PC-3 (cell line): ENCODE results near the gene LRRC28. TPM values are rescaled to one million over a fixed set of nuclear protein-coding genes. Genes with fewer than 3 reads are reported as not detected.

Experiments used
- ATAC-seq: fragments of 200-7000 bp; cut with Tn5 transposase; 2 replicates; pipeline ENCODE4 v1.9.1; 2020; ENCODE audit warnings: mild to moderate bottlenecking, moderate library complexity
- BruUV-seq: library from RNA; stranded (reverse); fragments of 400-500 nt; replicated peaks from 2 replicates; lab custom pipeline; 2021; lab: Mats Ljungman, UMichigan
- CTCF ChIA-PET: fragments of 300-600 bp; sonication (Branson Sonifier 250); formaldehyde crosslinking; loops from one replicate; lab custom pipeline; 2022; ENCODE audit warnings: antibody characterized with exemption; lab: Charles Lee
- POLR2A ChIA-PET: fragments of 300-600 bp; sonication (Branson Sonifier 250); formaldehyde crosslinking; loops from one replicate; lab custom pipeline; 2022; ENCODE audit warnings: antibody characterized with exemption; ENCODE audit not compliant: unreplicated experiment; lab: Charles Lee
- DNase-seq: peaks from one replicate; pipeline ENCODE4 v3.0.0-alpha.2; 2015
- H2AFZ ChIP-seq: fragments of 300-600 bp; sonication (generic); 2 replicates; pipeline ENCODE4 v1.6.0; 2016; ENCODE audit warnings: antibody characterized with exemption, low read length
- H3F3A ChIP-seq: fragments of 300-600 bp; sonication (generic); one replicate; pipeline ENCODE4 v1.6.0; 2017; ENCODE audit warnings: antibody characterized with exemption, low read length, control low read depth, mild to moderate bottlenecking; ENCODE audit not compliant: unreplicated experiment
- H3K27ac ChIP-seq: fragments of 300-600 bp; sonication (generic); 2 replicates; pipeline ENCODE4 v1.5.1; 2016; ENCODE audit warnings: mild to moderate bottlenecking, low read length
- H3K27me3 ChIP-seq: fragments of 300-600 bp; sonication (generic); 2 replicates; pipeline ENCODE4 v1.6.1; 2016; ENCODE audit warnings: low read length, mixed read lengths
- H3K36me3 ChIP-seq: fragments of 300-600 bp; sonication (generic); 2 replicates; pipeline ENCODE4 v1.6.1; 2016; ENCODE audit warnings: low read depth, mixed run types, low read length, mixed read lengths
- H3K4me1 ChIP-seq: fragments of 300-600 bp; sonication (generic); 2 replicates; pipeline ENCODE4 v1.5.1; 2016; ENCODE audit warnings: low read length; ENCODE audit not compliant: insufficient read depth
- H3K4me2 ChIP-seq: fragments of 300-600 bp; sonication (generic); 2 replicates; pipeline ENCODE4 v1.6.0; 2016; ENCODE audit warnings: low read length
- H3K4me3 ChIP-seq: fragments of 300-600 bp; sonication (generic); 2 replicates; pipeline ENCODE4 v1.5.1; 2016; ENCODE audit warnings: mild to moderate bottlenecking, low read length, mixed read lengths
- H3K79me2 ChIP-seq: fragments of 300-600 bp; sonication (generic); 2 replicates; pipeline ENCODE4 v1.6.1; 2017; ENCODE audit warnings: low read length, mixed read lengths
- H3K9ac ChIP-seq: fragments of 300-600 bp; sonication (generic); 2 replicates; pipeline ENCODE4 v1.6.0; 2016; ENCODE audit warnings: mild to moderate bottlenecking, low read length
- H3K9me2 ChIP-seq: fragments of 300-600 bp; sonication (generic); replicated peaks from 2 replicates; pipeline ENCODE4 v1.6.1; 2016; ENCODE audit warnings: mixed run types, low read length, mixed read lengths
- H3K9me3 ChIP-seq: fragments of 300-600 bp; sonication (generic); 2 replicates; pipeline ENCODE4 v1.6.1; 2016; ENCODE audit warnings: low read length, mixed read lengths
- H4K20me1 ChIP-seq: fragments of 300-600 bp; sonication (generic); 2 replicates; pipeline ENCODE4 v1.6.1; 2016; ENCODE audit warnings: low read length, mixed read lengths
- CTCF ChIP-seq: fragments of 300-600 bp; sonication (generic); conservative IDR thresholded peaks from 2 replicates; pipeline ENCODE4 v1.5.1; 2017; ENCODE audit warnings: antibody characterized with exemption, low read depth, mild to moderate bottlenecking, low read length
- EZH2 ChIP-seq: fragments of 300-600 bp; sonication (generic); IDR thresholded peaks from one replicate; pipeline ENCODE4 v1.6.1; 2017; ENCODE audit warnings: antibody characterized with exemption, mild to moderate bottlenecking, low read length; ENCODE audit not compliant: unreplicated experiment
- EZH2phosphoT487 ChIP-seq: fragments of 300-600 bp; sonication (generic); IDR thresholded peaks from 2 replicates; pipeline ENCODE4 v1.6.1; 2018; ENCODE audit warnings: mild to moderate bottlenecking, antibody characterized with exemption, low read length, borderline replicate concordance
- intact Hi-C: fragments of 100-400 bp; cut with micrococcal nuclease; formaldehyde crosslinking; loops from 2 replicates; pipeline ENCODE4 v1.9.0; 2023
- total RNA-seq: library from RNA; depleted of rRNA; stranded (reverse); fragments of >200 nt; gene quantifications from 2 replicates; pipeline ENCODE4 v1.2.3, GENCODE V29; 2014

Gene LRRC28
- total RNA-seq, 1 experiment from 2014 or later = 10.6 TPM

GRCh38 chr15:99312228-99312627, 60.9 kb downstream of the LRRC28 start:
- no peak for ATAC-seq
- POLR2A ChIA-PET = interaction anchor here (0.6 kb wide), 1 partner anchor 12 kb away, joined by 3 read pairs; no protein-coding TSS in a partner anchor
- Histone ChIP-seq H3K27ac (no peak overlapping the region), H3K9ac (no peak overlapping the region), H3K4me1 (0 out of 2 replicates have a peak, but pooled peaks cover 5% of the 10 kb centered on the region), H3F3A (no peaks in the 10 kb centered on the region), H3K27me3 (no peaks in the 10 kb centered on the region), H3K36me3 (no peaks in the 10 kb centered on the region), H3K9me3 (no peaks in the 10 kb centered on the region), H2AFZ (no peak overlapping the region), H4K20me1 (no peaks in the 10 kb centered on the region), H3K79me2 (no peaks in the 10 kb centered on the region), H3K4me3 (no peak overlapping the region), H3K4me2 (no peak overlapping the region), H3K9me2 (no peaks in the 10 kb centered on the region)
- no TSS peak for BruUV-seq
- TF ChIP-seq EZH2 (no peak), EZH2phosphoT487 (no peak), CTCF (no peak)
- CTCF ChIA-PET = no interaction called here
- no peak for DNase-seq
- intact Hi-C loops = no loop called here

- intact Hi-C loops = no loop called here
- 0 out of 2 replicates have a peak, but pooled peaks cover 5% of the 10 kb centered on the region for H3K4me1 ChIP-seq
- no peaks in the 10 kb centered on the region for H3K36me3 ChIP-seq
- BruUV-seq = no TSS peak
- no peaks in the 10 kb centered on the region for H3K27me3 ChIP-seq
- no peak overlapping the region for H3K27ac ChIP-seq
- H3K4me2 ChIP-seq = no peak overlapping the region
- H3K9me2 ChIP-seq = no peaks in the 10 kb centered on the region
- H3F3A ChIP-seq = no peaks in the 10 kb centered on the region
- H3K79me2 ChIP-seq = no peaks in the 10 kb centered on the region
- no peak overlapping the region for H2AFZ ChIP-seq
- H3K9me3 ChIP-seq = no peaks in the 10 kb centered on the region
- ChIA-PET CTCF (no interaction called here), POLR2A (interaction anchor here (0.6 kb wide), 1 partner anchor 11 kb away, joined by 3 read pairs; no protein-coding TSS in a partner anchor)
- no peak overlapping the region for H3K4me3 ChIP-seq
- TF ChIP-seq EZH2phosphoT487 = no peak
- no peak for TF ChIP-seq CTCF
- no peak for TF ChIP-seq EZH2
- DNase-seq (no peak), ATAC-seq (no peak)
- no peak overlapping the region for H3K9ac ChIP-seq
- H4K20me1 ChIP-seq = no peaks in the 10 kb centered on the region
These were observed 61.5 kb downstream of the LRRC28 start for GRCh38 chr15:99312794-99313193.

DNA sequence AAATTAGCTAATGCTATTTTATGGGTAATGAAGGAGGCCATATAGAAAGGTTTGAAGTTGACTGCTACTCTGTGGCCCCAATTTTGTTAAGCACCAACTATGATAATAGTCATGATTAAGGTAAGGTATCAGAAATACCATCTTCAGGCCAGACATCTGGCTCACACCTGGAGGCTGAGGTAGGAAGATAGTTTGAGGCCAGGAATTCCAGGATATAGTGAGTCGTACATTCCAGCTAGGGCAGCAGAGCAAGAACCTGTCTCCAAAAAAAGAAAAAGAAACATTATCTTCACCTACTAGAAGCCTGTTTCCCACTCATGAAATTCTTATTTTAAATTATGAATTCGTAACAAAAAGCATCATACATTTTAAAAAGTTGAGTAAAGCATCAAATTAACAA, 64.4 kb downstream of the LRRC28 start:
- peak; percentile 50 for DNase-seq

More for the DNA sequence above, 64.4 kb downstream of the LRRC28 start:
- Histone ChIP-seq H3K9me3 (no peaks in the 10 kb centered on the region), H3K79me2 (no peaks in the 10 kb centered on the region), H3K4me3 (no peak overlapping the region), H3K27ac (no peak overlapping the region), H3K4me2 (no peak overlapping the region), H3K9me2 (no peaks in the 10 kb centered on the region), H4K20me1 (no peaks in the 10 kb centered on the region), H2AFZ (no peak overlapping the region), H3K27me3 (no peaks in the 10 kb centered on the region), H3K36me3 (no peaks in the 10 kb centered on the region), H3F3A (no peaks in the 10 kb centered on the region), H3K4me1 (peaks cover 10% of the 10 kb centered on the region), H3K9ac (no peak overlapping the region)
- TF ChIP-seq EZH2 (no peak), EZH2phosphoT487 (no peak), CTCF (no peak)
- peak; percentile 49; the same call in 1 of the 2 replicates for ATAC-seq
- no TSS peak for BruUV-seq
- intact Hi-C loops = no loop called here
- POLR2A ChIA-PET = no interaction called here
- CTCF ChIA-PET = no interaction called here
